Muscle of back (tissue), 11 donors: ENCODE results near the gene ALDOB. TPM values are rescaled to one million over a fixed set of nuclear protein-coding genes. Genes with fewer than 3 reads are reported as not detected.

Experiments
- DNase-seq, 3 donors: peaks; one replicate each; pipeline versions ENCODE4 v3.0.0 to v3.0.0-alpha.2; 2013
- polyA plus RNA-seq, 10 donors: library from polyadenylated mRNA; unstranded; fragments of 120-200 nt; gene quantifications; one replicate each; pipeline ENCODE4 v1.2.1, GENCODE V29; 2013; ENCODE audit not compliant: insufficient read length in 10 of 10

Gene ALDOB
- polyA plus RNA-seq, 10 donors, result 0.23 to 1.5 (median 0.46) TPM; not detected in 1

GRCh38 chr9:101427957-101428655, 7.5 kb downstream of the ALDOB start:
- DNase-seq, result no peak

GRCh38 chr9:101427358-101427757, 8.2 kb downstream of the ALDOB start:
- DNase-seq, result no peak

GRCh38 chr9:101421653-101422065, 13.9 kb downstream of the ALDOB start:
- no peak for DNase-seq

DNA sequence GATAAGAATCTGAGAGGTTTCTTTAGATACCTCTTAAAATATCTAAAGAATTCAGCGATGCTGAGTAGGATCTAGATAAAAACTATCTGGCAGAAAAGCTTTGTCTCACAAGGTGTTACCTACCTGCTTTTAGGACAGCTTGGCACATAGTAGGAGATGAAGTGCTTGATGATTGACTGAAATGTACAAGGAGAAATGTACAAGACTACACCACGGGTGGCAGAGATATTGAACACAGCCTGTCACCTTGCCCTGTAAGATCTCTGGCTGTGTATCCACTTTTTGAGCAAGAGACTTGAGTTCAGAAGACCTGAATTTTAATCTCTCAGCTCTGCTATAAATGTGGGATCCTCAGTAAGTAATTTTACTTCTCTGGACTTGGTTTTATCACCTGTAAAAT, 15.7 kb downstream of the ALDOB start:
- DNase-seq, result no peak

DNA sequence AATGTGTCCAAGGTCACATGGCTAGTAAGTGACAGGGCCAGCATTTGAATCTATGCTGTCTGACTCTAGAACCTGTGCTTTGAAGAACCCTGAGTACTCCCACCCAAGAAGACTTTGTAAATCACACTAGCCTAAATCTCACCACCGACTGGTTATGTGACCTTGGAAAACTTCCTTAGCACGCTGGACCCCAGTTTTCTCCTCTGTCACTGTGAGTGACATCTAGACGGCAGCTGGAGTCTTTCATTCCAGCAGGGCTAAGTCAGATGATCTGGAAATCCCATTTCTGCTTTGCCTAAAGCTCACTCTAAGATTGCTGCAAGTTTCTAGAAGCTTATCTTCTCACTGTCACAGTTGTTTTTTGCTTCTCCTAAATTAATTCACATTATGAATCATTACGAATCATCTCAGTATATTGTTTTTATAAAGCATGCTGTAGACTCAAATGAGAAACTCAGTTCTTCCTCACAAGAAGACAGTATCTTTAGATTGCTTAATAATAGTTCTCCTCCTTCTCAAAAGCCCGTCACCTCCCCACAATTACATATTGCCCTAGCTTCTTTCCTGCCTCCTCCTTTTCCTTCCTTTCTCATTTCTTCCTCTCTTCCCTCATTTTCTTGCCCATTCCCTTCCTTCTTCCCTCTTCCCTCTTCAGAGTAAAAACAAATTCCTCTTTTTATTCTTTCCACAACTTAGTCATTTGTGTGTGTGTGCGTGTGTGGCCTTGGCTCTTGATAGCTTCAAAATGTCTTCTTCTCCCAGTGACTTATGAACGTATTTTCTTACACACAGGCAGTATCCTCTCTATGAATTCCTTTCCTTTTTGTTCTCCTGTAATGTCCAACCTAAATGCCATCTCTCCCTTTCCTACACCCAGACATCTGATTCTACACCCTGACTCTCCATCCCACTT, 16.8 kb downstream of the ALDOB start:
- peak in 1 of 3 donors; percentile 12 for DNase-seq

GRCh38 chr9:101417977-101418376, 17.6 kb downstream of the ALDOB start:
- no peak for DNase-seq

DNA sequence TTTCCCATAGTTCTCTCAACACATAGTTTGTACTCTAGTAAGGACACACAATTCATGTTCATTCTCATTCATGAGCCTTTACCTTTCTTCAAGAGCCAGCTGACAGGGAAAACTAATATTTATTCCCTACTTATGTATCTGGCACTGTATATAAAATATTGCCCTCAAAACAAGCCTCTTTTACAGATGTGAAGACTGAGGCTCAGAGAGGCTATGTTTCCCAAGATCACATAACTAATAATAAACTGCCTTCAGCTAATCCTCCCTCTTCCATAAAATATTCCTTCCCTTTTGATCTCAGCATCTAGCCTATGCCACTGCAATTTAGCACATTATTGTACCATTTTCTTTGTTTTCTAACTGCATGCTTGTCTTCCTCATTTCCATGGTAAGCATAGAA, 18.2 kb downstream of the ALDOB start:
- no peak for DNase-seq

GRCh38 chr9:101415578-101415977, 20.0 kb downstream of the ALDOB start:
- no peak for DNase-seq

- DNase-seq, result no peak
These were observed 20.7 kb downstream of the ALDOB start for GRCh38 chr9:101414839-101415238.

DNA sequence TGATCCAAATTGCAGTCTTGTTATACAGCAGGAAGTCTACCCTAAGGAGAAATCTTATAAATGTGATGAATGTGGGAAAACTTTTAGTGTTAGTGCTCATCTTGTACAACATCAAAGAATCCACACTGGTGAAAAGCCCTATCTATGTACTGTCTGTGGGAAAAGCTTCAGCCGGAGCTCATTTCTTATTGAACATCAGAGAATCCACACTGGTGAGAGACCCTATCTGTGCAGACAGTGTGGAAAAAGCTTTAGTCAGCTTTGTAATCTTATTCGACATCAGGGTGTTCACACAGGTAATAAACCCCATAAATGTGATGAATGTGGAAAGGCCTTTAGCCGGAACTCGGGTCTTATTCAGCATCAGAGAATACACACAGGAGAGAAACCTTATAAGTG, 26.5 kb downstream of the ALDOB start:
- DNase-seq, result no peak

GRCh38 chr9:101408374-101409078, 27.0 kb downstream of the ALDOB start:
- DNase-seq, result no peak

GRCh38 chr9:101403516-101404285, 31.9 kb downstream of the ALDOB start:
- DNase-seq, result no peak

- peak in 2 of 3 donors; percentile 7 to 42 for DNase-seq
These were observed 35.5 kb downstream of the ALDOB start for GRCh38 chr9:101400120-101400519.

- no peak for DNase-seq
These were observed 36.0 kb downstream of the ALDOB start for GRCh38 chr9:101399643-101399970.

DNA sequence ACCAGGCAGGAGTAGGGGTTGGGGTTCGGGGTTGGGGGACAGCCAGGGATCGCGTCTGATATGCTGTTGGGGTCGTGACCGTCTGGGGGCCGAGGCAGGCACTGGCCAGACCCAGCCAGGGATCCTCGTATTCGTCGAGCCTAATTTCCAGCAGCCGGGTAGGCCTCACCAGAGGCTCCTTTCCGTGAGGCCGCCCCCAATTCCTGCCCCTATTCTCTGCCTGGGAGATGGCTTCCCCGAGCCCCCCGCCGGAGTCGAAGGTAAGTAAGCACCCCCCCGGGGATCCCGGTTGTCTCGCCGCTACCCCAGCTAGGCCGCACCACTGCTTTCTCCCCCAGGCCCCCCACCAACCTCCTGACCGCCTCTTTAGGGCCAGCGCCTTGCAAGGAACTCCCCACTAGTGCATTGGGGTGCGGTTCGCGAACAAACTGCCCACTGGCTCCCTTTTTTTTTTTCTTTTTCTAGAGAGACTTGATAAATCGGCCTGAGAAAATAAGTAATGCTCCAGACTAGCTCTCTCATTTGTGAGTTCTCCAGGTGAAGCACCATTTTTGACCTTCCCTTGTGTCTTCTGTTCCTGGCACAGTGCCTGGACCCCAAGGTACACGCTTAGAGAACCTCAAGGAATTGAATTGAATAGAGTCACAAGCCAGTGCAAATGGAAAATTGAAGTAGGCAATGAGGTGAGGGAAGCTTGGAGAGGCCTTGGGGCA, 36.5 kb downstream of the ALDOB start:
- DNase-seq, result peak in 1 of 3 donors; percentile 14

DNA sequence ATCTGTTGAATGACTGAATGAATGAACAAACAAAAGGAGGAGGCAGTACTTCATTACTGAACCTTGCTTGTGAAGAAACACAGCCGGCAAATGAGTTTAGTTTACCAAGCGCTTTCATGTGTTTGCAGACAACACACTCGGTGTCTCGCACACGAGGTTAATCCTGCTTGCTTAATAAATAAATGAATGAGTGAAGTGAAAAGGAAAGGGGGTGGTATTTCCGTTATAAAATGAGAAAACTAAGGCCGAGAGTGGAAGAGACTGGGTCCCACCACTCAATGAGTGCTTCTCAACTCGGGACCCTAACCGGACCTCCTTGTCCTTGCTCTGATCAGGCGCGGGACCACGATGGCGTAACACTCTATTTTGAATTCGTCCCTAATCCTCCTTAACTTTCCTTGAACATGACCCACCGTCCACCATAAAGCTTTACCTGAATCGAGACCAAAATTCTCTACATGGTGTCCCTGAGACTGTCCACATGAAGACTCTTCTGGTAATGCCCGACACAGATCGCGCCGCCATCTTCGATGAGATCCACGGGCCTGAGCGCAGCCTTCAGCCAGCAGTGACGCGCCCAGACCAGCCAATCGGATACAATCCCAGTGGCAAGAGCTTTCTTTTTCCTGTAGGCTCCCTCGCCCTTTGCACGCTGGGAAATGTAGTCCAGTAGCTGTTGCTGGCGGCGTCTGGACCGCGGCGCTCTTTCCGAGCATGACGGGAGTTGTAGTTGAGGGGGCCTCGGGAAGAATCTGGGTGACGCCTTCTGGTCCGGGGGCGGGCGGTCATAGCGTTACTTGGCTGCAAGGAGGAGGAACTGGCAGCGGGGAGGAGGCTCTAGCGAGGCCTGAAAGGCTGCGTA, 37.3 kb downstream of the ALDOB start, which contains the start of the genes MRPL50 and ZNF189:
Gene MRPL50, minus strand, starts transcription at position 551 of the 862 bp plus-strand sequence. Its CDS starts 26 bp downstream, at position 525.
Gene ZNF189, plus strand, starts transcription at position 784 of the 862 bp plus-strand sequence. CDS start 306 bp downstream, outside the sequence.
- peak; percentile 99 to 100 (median 100) for DNase-seq

GRCh38 chr9:101397746-101398067, 37.9 kb downstream of the ALDOB start:
- DNase-seq, result peak in 1 of 3 donors; percentile 14

DNA sequence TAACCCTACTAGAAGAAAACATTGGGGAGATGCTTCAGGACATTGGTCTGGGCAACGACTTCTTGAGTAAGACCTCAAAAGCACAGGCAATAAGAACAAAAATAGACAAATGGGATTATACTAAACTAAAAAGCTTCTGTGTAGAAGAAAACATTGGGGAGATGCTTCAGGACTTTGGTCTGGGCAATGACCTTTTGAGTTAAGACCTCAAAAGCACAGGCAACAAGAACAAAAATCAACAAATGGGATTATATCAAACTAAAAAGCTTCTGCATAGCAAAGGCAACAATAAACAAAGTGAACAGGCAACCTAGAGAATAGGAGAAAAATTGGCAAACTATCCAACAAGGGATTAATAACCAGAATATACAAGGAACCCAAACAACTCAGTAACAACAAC, 40.9 kb downstream of the ALDOB start:
- DNase-seq, result no peak

GRCh38 chr9:101393135-101393534, 42.4 kb downstream of the ALDOB start:
- no peak for DNase-seq

DNA sequence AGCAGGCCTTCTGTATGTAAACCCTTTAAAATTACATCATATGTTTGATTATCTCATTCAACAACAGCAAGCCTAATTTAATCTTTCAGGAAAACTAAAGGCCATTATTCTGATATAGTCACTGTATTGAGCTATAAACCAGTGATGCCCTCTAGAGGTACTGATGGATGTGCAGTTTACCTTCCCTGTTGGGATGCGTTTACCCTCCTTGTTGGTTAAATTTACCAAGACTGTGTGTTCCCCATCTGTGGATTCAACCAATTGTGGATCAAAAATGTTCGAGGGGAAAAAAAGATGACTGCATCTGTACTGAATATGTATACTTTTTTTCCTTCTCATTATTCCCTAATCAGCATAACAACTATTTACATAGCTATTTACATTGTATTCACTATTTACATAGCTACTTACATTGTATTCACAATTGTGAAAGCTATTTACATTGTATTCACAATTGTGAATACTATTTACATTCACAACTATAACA, 47.0 kb downstream of the ALDOB start:
- DNase-seq, result no peak
